Measurements from ENCODE around the gene NOC2L. TPM values are rescaled to one million over a fixed set of nuclear protein-coding genes. Genes with fewer than 3 reads are reported as not detected.

Gene NOC2L
- total and polyA plus RNA-seq, 9 of the 15 experiments (the other 6 are each of a cell fraction or from before 2014, with no cell fraction given): 4.0 to 410 (median 200) TPM

DNA sequence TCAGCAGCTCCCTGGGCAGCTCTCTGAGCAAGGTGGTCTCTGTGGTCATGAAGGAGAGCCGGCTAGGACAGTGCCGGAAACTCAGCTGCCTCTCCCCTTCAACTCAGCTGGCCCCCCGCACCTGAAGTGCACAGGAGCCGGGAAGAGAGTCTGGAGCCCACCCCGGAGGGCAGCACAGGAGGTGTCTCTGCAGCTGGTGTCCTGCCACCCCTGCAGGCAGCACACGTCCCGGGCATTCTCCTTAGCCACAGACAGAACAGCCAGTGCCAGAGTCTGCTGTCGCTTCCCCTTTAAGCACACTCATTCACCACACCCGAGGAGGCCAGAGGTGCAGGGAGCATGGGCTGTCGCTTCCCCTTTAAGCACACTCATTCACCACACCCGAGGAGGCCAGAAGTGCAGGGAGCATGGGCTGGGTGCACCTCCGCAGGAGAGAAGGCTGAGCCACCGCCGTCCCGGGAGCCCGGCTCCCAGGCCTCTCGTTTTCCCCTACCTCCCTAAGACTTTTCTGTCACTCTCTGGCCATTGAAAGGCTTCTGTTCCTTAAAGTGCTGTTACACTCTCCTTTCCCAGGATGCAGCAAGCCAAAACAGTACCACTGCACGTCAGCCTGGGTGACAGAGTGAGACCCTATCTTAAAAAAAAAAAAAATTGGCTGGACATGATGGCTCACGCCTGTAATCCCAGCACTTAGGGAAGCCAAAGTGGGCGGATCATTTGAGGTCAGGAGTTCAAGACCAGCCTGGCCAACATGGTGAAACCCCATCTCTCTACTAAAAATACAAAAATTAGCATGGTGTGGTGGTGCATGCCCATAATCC is 52.2 kb downstream of the NOC2L start (continued):
- TF ChIP-seq, protein P1, sequence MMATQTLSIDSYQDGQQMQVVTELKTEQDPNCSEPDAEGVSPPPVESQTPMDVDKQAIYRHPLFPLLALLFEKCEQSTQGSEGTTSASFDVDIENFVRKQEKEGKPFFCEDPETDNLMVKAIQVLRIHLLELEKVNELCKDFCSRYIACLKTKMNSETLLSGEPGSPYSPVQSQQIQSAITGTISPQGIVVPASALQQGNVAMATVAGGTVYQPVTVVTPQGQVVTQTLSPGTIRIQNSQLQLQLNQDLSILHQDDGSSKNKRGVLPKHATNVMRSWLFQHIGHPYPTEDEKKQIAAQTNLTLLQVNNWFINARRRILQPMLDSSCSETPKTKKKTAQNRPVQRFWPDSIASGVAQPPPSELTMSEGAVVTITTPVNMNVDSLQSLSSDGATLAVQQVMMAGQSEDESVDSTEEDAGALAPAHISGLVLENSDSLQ (IDR thresholded peaks at IDR 0.05): 0 out of 2 replicates have a peak, but pooled peaks have one; percentile 19
- TF ChIP-seq, protein P2, sequence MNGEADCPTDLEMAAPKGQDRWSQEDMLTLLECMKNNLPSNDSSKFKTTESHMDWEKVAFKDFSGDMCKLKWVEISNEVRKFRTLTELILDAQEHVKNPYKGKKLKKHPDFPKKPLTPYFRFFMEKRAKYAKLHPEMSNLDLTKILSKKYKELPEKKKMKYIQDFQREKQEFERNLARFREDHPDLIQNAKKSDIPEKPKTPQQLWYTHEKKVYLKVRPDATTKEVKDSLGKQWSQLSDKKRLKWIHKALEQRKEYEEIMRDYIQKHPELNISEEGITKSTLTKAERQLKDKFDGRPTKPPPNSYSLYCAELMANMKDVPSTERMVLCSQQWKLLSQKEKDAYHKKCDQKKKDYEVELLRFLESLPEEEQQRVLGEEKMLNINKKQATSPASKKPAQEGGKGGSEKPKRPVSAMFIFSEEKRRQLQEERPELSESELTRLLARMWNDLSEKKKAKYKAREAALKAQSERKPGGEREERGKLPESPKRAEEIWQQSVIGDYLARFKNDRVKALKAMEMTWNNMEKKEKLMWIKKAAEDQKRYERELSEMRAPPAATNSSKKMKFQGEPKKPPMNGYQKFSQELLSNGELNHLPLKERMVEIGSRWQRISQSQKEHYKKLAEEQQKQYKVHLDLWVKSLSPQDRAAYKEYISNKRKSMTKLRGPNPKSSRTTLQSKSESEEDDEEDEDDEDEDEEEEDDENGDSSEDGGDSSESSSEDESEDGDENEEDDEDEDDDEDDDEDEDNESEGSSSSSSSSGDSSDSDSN (IDR thresholded peaks at IDR 0.05; ENCODE audit: borderline replicate concordance in 1 of 2, low read depth in 2 of 2, low read length in 2 of 2): 0 out of 4 replicates have a peak, but pooled peaks of 1 of the 2 experiments have one; percentile 50
- 0 out of 2 replicates have a peak, but pooled peaks have one; percentile 42 for TF ChIP-seq FOXP1 (CRISPR knock-in tag; IDR thresholded peaks at IDR 0.05)
- TF ChIP-seq, protein P3, sequence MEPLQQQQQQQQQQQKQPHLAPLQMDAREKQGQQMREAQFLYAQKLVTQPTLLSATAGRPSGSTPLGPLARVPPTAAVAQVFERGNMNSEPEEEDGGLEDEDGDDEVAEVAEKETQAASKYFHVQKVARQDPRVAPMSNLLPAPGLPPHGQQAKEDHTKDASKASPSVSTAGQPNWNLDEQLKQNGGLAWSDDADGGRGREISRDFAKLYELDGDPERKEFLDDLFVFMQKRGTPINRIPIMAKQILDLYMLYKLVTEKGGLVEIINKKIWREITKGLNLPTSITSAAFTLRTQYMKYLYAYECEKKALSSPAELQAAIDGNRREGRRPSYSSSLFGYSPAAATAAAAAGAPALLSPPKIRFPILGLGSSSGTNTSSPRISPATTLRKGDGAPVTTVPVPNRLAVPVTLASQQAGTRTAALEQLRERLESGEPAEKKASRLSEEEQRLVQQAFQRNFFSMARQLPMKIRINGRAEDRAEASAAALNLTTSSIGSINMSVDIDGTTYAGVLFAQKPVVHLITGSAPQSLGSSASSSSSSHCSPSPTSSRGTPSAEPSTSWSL (CRISPR knock-in tag; IDR thresholded peaks at IDR 0.05; ENCODE audit: borderline replicate concordance): no peak
- TF ChIP-seq NFE2 (IDR thresholded peaks at IDR 0.05; ENCODE audit: low read depth): 0 out of 2 replicates have a peak, but pooled peaks have one; percentile 11
- TF ChIP-seq NELFE (IDR thresholded peaks at IDR 0.05; ENCODE audit: insufficient read depth, insufficient read length): no peak
- TF ChIP-seq MCM2 (IDR thresholded peaks at IDR 0.05; ENCODE audit: low read depth): no peak
- TF ChIP-seq, protein P4, sequence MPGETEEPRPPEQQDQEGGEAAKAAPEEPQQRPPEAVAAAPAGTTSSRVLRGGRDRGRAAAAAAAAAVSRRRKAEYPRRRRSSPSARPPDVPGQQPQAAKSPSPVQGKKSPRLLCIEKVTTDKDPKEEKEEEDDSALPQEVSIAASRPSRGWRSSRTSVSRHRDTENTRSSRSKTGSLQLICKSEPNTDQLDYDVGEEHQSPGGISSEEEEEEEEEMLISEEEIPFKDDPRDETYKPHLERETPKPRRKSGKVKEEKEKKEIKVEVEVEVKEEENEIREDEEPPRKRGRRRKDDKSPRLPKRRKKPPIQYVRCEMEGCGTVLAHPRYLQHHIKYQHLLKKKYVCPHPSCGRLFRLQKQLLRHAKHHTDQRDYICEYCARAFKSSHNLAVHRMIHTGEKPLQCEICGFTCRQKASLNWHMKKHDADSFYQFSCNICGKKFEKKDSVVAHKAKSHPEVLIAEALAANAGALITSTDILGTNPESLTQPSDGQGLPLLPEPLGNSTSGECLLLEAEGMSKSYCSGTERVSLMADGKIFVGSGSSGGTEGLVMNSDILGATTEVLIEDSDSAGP (CRISPR knock-in tag; IDR thresholded peaks at IDR 0.05): peak; percentile 93
